H1 (cell line): ENCODE results near the gene MYOD1.

Experiments
- BRCA1 ChIP-seq: IDR thresholded peaks from 2 replicates; pipeline ENCODE4 v1.6.1; 2012; ENCODE audit warnings: low read depth, low read length, improper control_type of control experiment
- CBX5 ChIP-seq: fragments of 300-800, 300-1000 bp; sonication (generic); IDR thresholded peaks from 2 replicates; pipeline ENCODE4 v1.7.1; 2016; ENCODE audit warnings: antibody characterized with exemption, low read length, low read depth
- CHD7 ChIP-seq: fragments of 300-600 bp; sonication (generic); IDR thresholded peaks from 2 replicates; pipeline ENCODE4 v1.7.1; 2012; ENCODE audit warnings: low read length, moderate library complexity, mild to moderate bottlenecking, inconsistent platforms; ENCODE audit not compliant: insufficient replicate concordance
- CTCF ChIP-seq, 3 experiments: IDR thresholded peaks; 1 replicate in 2 of 3; 2 replicates in 1 of 3; pipeline versions ENCODE4 v1.5.1 to v1.6.1; 2011; ENCODE audit warnings: low read length in 3 of 3, mild to moderate bottlenecking in 3 of 3, inconsistent platforms in 2 of 3, low read depth in 1 of 3, moderate library complexity in 1 of 3; ENCODE audit not compliant: insufficient read depth in 1 of 3; ENCODE audit errors: control extremely low read depth in 1 of 3
- EZH2 ChIP-seq: fragments of 200-600 bp; sonication (generic); IDR thresholded peaks from 2 replicates; pipeline ENCODE4 v1.7.1; 2012; ENCODE audit warnings: low read depth, mild to moderate bottlenecking, moderate library complexity, low read length, inconsistent platforms; ENCODE audit not compliant: severe bottlenecking
- GABPA ChIP-seq: IDR thresholded peaks from 2 replicates; pipeline ENCODE4 v1.6.1; 2011; ENCODE audit warnings: mild to moderate bottlenecking, low read length, moderate library complexity, borderline replicate concordance; ENCODE audit not compliant: insufficient read depth
- MAFK ChIP-seq: IDR thresholded peaks from 2 replicates; pipeline ENCODE4 v1.6.1; 2012; ENCODE audit warnings: low read depth, mild to moderate bottlenecking, improper control_type of control experiment, low read length
- MAX ChIP-seq: IDR thresholded peaks from 2 replicates; pipeline ENCODE4 v1.6.1; 2012; ENCODE audit warnings: inconsistent platforms
- POLR2A ChIP-seq, 2 experiments: IDR thresholded peaks; 1 replicate in 1 of 2; 2 replicates in 1 of 2; pipeline ENCODE4 v1.6.1; 2011; ENCODE audit warnings: low read depth in 2 of 2, low read length in 2 of 2, mild to moderate bottlenecking in 2 of 2; ENCODE audit errors: control extremely low read depth in 1 of 2
- TAF7 ChIP-seq: optimal IDR thresholded peaks from 2 replicates; pipeline ENCODE3; 2011; ENCODE audit warnings: low read depth, mild to moderate bottlenecking, inconsistent platforms, low read length, moderate library complexity, borderline replicate concordance

GRCh38 chr11:17694494-17695110, 24.8 kb upstream of the MYOD1 start:
- TF ChIP-seq CTCF (IDR thresholded peaks at IDR 0.05; ENCODE audit: control extremely low read depth in 1 of 3, insufficient read depth in 1 of 3, low read depth in 1 of 3, low read length in 3 of 3) (no peak), MAFK (no peak), EZH2 (no peak), CHD7 (no peak), GABPA (no peak), CBX5 (no peak), POLR2A (IDR thresholded peaks at IDR 0.05; ENCODE audit: control extremely low read depth in 1 of 2, low read depth in 2 of 2, low read length in 2 of 2) (no peak), TAF7 (no peak), MAX (no peak), BRCA1 (no peak)
